Astrocyte (in vitro differentiated cells and primary cell): Measurements from ENCODE around the gene PDK1. TPM values are rescaled to one million over a fixed set of nuclear protein-coding genes. Genes with fewer than 3 reads are reported as not detected.
A peak's percentile ranks its signal among the peaks of the same experiment; 100 is the strongest.

ENCODE experiments used
- DNase-seq: peaks from one replicate; pipeline ENCODE4 v3.0.0-alpha.2; 2010; ENCODE audit warnings: low read depth
- FAIRE-seq: peaks from 2 replicates; lab custom pipeline; 2011; peaks lifted over from hg19 to GRCh38; lab: Jason Lieb, UNC
- H2AFZ ChIP-seq: 2 replicates; pipeline ENCODE4 v1.6.0; 2012; ENCODE audit warnings: low read depth, low read length, inconsistent platforms
- H3K27ac ChIP-seq: 2 replicates; pipeline ENCODE4 v1.5.1; 2011; ENCODE audit warnings: low read depth, low read length, inconsistent platforms
- H3K27me3 ChIP-seq: 2 replicates; pipeline ENCODE4 v1.6.0; 2011; ENCODE audit warnings: low read length, inconsistent platforms; ENCODE audit not compliant: insufficient read depth
- H3K36me3 ChIP-seq: 2 replicates; pipeline ENCODE4 v1.5.1; 2011; ENCODE audit warnings: low read length, inconsistent platforms; ENCODE audit not compliant: insufficient read depth
- H3K4me1 ChIP-seq: 2 replicates; pipeline ENCODE4 v1.5.1; 2011; ENCODE audit warnings: low read length, inconsistent platforms; ENCODE audit not compliant: insufficient read depth
- H3K4me2 ChIP-seq: 2 replicates; pipeline ENCODE4 v1.6.0; 2012; ENCODE audit warnings: low read length, inconsistent platforms
- H3K4me3 ChIP-seq: 2 replicates; pipeline ENCODE4 v1.5.1; 2011; ENCODE audit warnings: low read depth, mild to moderate bottlenecking, low read length, inconsistent platforms; ENCODE audit not compliant: insufficient read depth
- H3K79me2 ChIP-seq: 2 replicates; pipeline ENCODE4 v1.6.0; 2012; ENCODE audit warnings: mild to moderate bottlenecking, low read length, inconsistent platforms; ENCODE audit not compliant: insufficient read depth
- H3K9ac ChIP-seq: 2 replicates; pipeline ENCODE4 v1.6.0; 2012; ENCODE audit warnings: mild to moderate bottlenecking, low read length, inconsistent platforms
- H3K9me3 ChIP-seq: 2 replicates; pipeline ENCODE4 v1.5.1; 2012; ENCODE audit warnings: low read depth, mild to moderate bottlenecking, low read length, inconsistent platforms; ENCODE audit not compliant: insufficient read depth
- H4K20me1 ChIP-seq: 2 replicates; pipeline ENCODE4 v1.6.0; 2012; ENCODE audit warnings: low read length, inconsistent platforms; ENCODE audit not compliant: insufficient read depth
- H3K27ac Mint-ChIP-seq: one replicate; pipeline ENCODE4 v1.8.0; 2021; ENCODE audit warnings: mild to moderate bottlenecking, mixed read lengths; ENCODE audit not compliant: unreplicated experiment
- H3K27me3 Mint-ChIP-seq: one replicate; pipeline ENCODE4 v1.8.0; 2021; ENCODE audit warnings: low read depth, mixed read lengths; ENCODE audit not compliant: unreplicated experiment
- H3K36me3 Mint-ChIP-seq: one replicate; pipeline ENCODE4 v1.8.0; 2021; ENCODE audit warnings: low read depth, mixed read lengths; ENCODE audit not compliant: unreplicated experiment
- H3K4me1 Mint-ChIP-seq: one replicate; pipeline ENCODE4 v1.8.0; 2021; ENCODE audit warnings: low read depth, mixed read lengths; ENCODE audit not compliant: unreplicated experiment
- H3K4me3 Mint-ChIP-seq: one replicate; pipeline ENCODE4 v1.8.0; 2021; ENCODE audit warnings: mild to moderate bottlenecking, moderate library complexity, mixed read lengths; ENCODE audit not compliant: unreplicated experiment
- H3K9me3 Mint-ChIP-seq: one replicate; pipeline ENCODE4 v1.8.0; 2021; ENCODE audit warnings: mild to moderate bottlenecking, mixed read lengths; ENCODE audit not compliant: unreplicated experiment
- EZH2 ChIP-seq: IDR thresholded peaks from 2 replicates; pipeline ENCODE4 v1.6.1; 2012; ENCODE audit warnings: mild to moderate bottlenecking, low read length, inconsistent platforms; ENCODE audit not compliant: insufficient read depth
- total RNA-seq: library from RNA; stranded (reverse); gene quantifications from 2 replicates; pipeline ENCODE4 v1.2.1, GENCODE V29; 2021
- TF ChIP-seq, protein P1 (sequence below): IDR thresholded peaks from 2 replicates; pipeline ENCODE4 v1.5.1; 2011; ENCODE audit warnings: low read depth, mild to moderate bottlenecking, inconsistent platforms, low read length, moderate library complexity; ENCODE audit not compliant: insufficient read depth

PDK1 gene
- total RNA-seq, 1 donor from 2014 or later: 26.0 TPM

DNA sequence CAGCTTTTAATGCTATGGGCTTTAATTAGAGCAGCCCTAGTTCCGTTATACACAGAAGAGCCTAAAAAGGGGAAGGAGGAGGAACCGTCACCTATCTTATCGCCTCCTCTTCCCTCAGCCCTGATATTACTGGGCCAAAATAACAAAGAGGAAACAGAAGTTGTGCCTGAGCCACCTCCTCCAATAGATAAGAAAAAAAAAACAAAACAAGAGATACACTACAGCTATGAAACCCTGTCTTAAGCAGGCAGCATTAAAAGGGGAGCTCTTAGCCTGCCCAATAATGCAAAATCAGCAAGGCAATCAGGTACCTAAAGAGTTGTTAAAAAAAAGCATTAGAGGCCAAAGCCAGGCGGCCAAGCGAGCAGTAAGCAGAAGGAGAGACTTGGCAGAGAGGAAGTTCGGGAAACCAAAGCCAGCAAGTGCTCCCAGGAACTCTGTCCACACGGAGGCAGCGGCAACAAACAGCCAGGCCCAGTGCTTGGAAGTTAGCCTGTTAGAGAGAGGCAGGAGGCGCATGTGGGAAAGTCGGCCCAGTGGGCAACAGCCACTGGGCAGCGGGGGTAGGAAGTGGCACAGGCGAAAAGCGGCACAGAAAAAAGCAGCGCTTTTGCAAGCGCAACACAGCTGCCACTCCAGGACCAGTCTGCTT lies 41.8 kb upstream of the PDK1 start:
- no peak overlapping the region for H3K4me2 ChIP-seq
- H3K9me3 Mint-ChIP-seq: peaks cover 22% of the 10 kb centered on the region
- H3K4me3 ChIP-seq: no peak overlapping the region
- H3K4me1 ChIP-seq: no peaks in the 10 kb centered on the region
- no peak overlapping the region for H3K9ac ChIP-seq
- H3K4me3 Mint-ChIP-seq: no peak overlapping the region
- H3K9me3 ChIP-seq: peaks cover 12% of the 10 kb centered on the region
- H3K36me3 Mint-ChIP-seq: peaks cover 14% of the 10 kb centered on the region
- H3K27ac Mint-ChIP-seq: no peak overlapping the region
- no peaks in the 10 kb centered on the region for H3K27me3 ChIP-seq
- FAIRE-seq (no peak), DNase-seq (no peak)
- H4K20me1 ChIP-seq: no peaks in the 10 kb centered on the region
- H3K79me2 ChIP-seq: no peaks in the 10 kb centered on the region
- no peak overlapping the region for H3K27ac ChIP-seq
- TF ChIP-seq, protein P1, sequence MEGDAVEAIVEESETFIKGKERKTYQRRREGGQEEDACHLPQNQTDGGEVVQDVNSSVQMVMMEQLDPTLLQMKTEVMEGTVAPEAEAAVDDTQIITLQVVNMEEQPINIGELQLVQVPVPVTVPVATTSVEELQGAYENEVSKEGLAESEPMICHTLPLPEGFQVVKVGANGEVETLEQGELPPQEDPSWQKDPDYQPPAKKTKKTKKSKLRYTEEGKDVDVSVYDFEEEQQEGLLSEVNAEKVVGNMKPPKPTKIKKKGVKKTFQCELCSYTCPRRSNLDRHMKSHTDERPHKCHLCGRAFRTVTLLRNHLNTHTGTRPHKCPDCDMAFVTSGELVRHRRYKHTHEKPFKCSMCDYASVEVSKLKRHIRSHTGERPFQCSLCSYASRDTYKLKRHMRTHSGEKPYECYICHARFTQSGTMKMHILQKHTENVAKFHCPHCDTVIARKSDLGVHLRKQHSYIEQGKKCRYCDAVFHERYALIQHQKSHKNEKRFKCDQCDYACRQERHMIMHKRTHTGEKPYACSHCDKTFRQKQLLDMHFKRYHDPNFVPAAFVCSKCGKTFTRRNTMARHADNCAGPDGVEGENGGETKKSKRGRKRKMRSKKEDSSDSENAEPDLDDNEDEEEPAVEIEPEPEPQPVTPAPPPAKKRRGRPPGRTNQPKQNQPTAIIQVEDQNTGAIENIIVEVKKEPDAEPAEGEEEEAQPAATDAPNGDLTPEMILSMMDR: no peak
- no peak for TF ChIP-seq EZH2
- no peaks in the 10 kb centered on the region for H3K4me1 Mint-ChIP-seq
- no peaks in the 10 kb centered on the region for H3K27me3 Mint-ChIP-seq
- H3K36me3 ChIP-seq: no peaks in the 10 kb centered on the region
- no peak overlapping the region for H2AFZ ChIP-seq

GRCh38 chr2:172516299-172516698 lies 39.6 kb upstream of the PDK1 start:
- TF ChIP-seq, protein P1: no peak
- TF ChIP-seq EZH2: no peak
- no peak overlapping the region for H3K4me3 ChIP-seq
- no peaks in the 10 kb centered on the region for H3K4me1 Mint-ChIP-seq
- no peaks in the 10 kb centered on the region for H3K36me3 ChIP-seq
- no peak overlapping the region for H3K9ac ChIP-seq
- H3K36me3 Mint-ChIP-seq: peaks cover 14% of the 10 kb centered on the region
- H3K9me3 Mint-ChIP-seq: peaks cover 30% of the 10 kb centered on the region
- H3K27ac ChIP-seq: no peak overlapping the region
- peaks cover 16% of the 10 kb centered on the region for H3K9me3 ChIP-seq
- no peaks in the 10 kb centered on the region for H3K79me2 ChIP-seq
- no peak overlapping the region for H3K4me2 ChIP-seq
- no peak overlapping the region for H3K4me3 Mint-ChIP-seq
- no peaks in the 10 kb centered on the region for H4K20me1 ChIP-seq
- peak; percentile 46 for DNase-seq
- no peaks in the 10 kb centered on the region for H3K4me1 ChIP-seq
- no peak overlapping the region for H3K27ac Mint-ChIP-seq
- no peak overlapping the region for H2AFZ ChIP-seq
- FAIRE-seq: no peak
- no peaks in the 10 kb centered on the region for H3K27me3 ChIP-seq
- H3K27me3 Mint-ChIP-seq: no peaks in the 10 kb centered on the region

- TF ChIP-seq, protein P1: no peak
- no peak for TF ChIP-seq EZH2
- no peak overlapping the region for H3K4me3 Mint-ChIP-seq
- no peak for FAIRE-seq
These were observed 36.9 kb upstream of the PDK1 start for GRCh38 chr2:172518995-172519394.

More at GRCh38 chr2:172518995-172519394, 36.9 kb upstream of the PDK1 start:
- Histone ChIP-seq H3K4me2 (no peak overlapping the region), H3K9me3 (peaks cover 4% of the 10 kb centered on the region), H3K79me2 (no peaks in the 10 kb centered on the region), H3K36me3 (no peaks in the 10 kb centered on the region), H3K27ac (no peak overlapping the region), H3K9ac (no peak overlapping the region), H3K4me3 (no peak overlapping the region), H3K27me3 (no peaks in the 10 kb centered on the region), H4K20me1 (no peaks in the 10 kb centered on the region), H3K4me1 (no peaks in the 10 kb centered on the region), H2AFZ (no peak overlapping the region)
- DNase-seq: no peak
- peaks cover 13% of the 10 kb centered on the region for H3K9me3 Mint-ChIP-seq
- H3K27me3 Mint-ChIP-seq: no peaks in the 10 kb centered on the region
- H3K27ac Mint-ChIP-seq: no peak overlapping the region
- H3K36me3 Mint-ChIP-seq: peaks cover 9% of the 10 kb centered on the region
- H3K4me1 Mint-ChIP-seq: no peaks in the 10 kb centered on the region
